Stimulated activated CD4-positive, alpha-beta T cell treated with anti-CD3 and anti-CD28 coated beads, Interleukin-12 subunit alpha, Interleukin-12 subunit beta, amount 100 ng/mL, for 24 hours (primary cell): ENCODE data around the gene SRSF3.
A peak's percentile ranks its signal among the peaks of the same experiment; 100 is the strongest.
"Not testable (repeated sequence)": the region's sequence is repeated elsewhere in the genome, so short reads cannot be mapped to it uniquely, and the experiment has no call there.

ENCODE experiments used
- DNase-seq, 2 experiments: peaks; one replicate each; pipeline ENCODE4 v3.0.0-alpha.2; 2020; ENCODE audit warnings: low read depth in 2 of 2

SRSF3 gene

GRCh38 chr6:36594029-36594815 lies at the start of gene SRSF3:
TSS of gene SRSF3 (plus strand) at chr6:36594362. CDS start at chr6:36596763, 2,401 bp downstream.
- peak; percentile 86 to 89 for DNase-seq

DNA sequence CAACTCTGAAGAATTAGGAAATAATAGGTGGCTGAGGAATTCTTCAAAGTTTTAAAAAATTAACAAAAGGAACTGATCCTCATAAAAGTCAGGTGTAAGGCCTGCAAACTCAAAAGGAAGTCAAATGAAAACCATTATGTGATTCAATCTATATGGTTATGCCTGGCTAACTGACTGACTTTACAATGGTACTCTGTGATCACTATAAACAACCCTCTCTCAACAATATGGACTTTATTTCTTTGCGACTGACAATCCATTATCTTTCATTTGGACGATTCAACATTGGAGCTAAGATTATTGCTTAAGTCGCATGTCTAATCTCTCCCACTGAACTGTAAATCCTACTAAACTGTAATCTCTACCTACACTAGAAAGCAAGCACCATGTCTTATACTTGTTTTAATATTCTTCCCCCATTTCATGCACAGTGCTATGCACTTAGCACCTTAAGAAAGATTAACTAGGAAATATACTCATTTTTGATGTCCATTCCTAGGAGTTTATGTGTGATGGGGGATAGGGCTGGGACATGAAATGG lies 48.3 kb upstream of the SRSF3 start:
- DNase-seq: no peak

GRCh38 chr6:36546308-36546919 lies 47.7 kb upstream of the SRSF3 start:
- DNase-seq: no peak

DNA sequence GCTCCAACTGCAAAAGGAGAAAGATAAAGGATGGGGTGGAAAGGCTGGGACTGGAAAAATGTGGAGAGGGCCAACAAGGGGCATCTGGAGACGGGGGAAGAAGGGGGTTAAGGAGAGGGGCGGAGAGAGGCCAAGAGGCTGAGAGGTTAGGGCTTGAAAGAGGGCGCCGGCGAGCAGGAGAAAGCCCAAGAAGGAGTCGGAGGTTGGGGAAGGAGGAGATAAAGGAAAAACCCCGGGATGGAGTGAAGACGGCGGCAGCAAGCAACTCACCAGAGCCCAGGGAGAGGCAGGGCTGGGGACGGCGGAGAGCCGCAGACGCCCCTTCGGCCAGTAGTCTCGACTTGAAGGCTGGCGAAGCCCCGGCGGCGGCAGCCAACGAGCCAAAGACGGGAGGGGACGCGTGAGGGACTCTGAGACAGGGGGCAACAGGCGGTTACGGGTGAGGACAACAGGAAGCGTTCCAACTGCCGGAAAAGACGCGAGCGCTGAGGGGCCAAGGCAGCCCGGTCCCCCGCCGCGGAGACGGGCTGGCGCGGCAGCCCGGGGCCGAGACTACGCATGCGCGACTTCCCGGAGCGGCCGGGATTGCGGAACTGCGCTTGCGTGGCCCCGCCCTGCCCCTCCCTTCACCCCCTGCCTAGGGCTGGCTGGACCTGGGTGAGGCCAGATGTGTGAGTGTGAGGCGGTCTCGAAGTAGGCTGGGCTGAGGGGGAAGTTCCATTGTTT lies 47.1 kb upstream of the SRSF3 start, which contains the start of gene STK38:
Gene STK38 (minus strand): TSS at position 560 of the 726 bp plus-strand sequence. CDS start 7,277 bp downstream, outside the sequence.
- peak; percentile 86 to 93 for DNase-seq

DNA sequence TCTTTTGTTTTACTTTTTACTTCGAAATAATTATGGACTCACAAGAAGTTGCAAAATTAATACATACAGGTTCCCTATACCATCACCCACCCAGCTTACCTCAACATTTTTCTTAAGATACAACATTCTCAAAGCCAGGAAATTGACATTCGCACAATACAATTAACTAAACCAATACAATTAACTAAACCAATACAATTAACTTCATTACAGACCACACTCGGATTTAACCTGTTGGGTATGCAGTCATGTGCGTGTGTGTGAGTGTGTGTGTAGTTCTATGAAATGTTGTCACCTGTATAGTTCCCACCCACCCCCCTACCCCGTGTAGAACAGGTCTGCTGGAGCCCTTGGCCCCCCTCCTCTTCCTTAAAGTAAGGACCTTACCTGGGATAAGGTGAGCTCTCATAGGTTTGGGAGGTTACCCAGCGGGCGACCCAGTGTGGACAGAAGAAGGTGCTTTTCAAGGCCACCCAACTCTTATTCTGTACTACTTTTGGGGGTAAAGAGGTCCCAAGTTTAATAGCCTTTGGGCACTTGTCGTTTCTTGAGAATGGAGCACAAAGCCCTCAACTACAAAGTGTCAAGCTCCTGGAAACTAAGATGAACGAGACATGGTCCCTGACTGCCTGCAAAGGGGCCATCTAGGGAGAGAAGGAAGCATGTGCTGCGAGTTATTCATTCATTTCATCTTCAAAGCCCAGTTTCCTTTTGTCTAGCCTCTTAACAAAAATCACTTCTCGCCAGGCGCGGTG lies 46.3 kb upstream of the SRSF3 start:
- no peak for DNase-seq

DNA sequence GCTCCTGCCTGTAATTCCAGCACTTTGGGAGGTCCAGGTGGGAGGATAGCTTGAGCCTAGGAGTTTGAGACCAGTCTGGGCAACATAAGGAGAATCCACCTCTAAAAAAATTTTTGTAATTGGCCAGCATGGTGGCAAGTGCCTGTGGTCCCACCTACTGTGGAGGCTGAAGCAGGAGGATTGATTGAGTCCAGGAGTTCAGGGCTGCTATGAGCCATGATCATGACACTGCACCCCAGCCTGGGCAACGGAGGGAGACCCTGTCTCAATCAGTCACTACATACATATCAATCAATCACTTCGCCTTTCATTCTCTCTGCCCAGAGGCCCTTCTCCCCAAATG lies 45.8 kb upstream of the SRSF3 start:
- DNase-seq: no peak

GRCh38 chr6:36550473-36551000 lies 43.6 kb upstream of the SRSF3 start:
- DNase-seq: no peak

GRCh38 chr6:36555750-36556252 lies 38.4 kb upstream of the SRSF3 start:
- no peak for DNase-seq

GRCh38 chr6:36556281-36556680 lies 37.9 kb upstream of the SRSF3 start:
- DNase-seq: no peak

GRCh38 chr6:36559011-36559793 lies 35.0 kb upstream of the SRSF3 start:
- no peak for DNase-seq

DNA sequence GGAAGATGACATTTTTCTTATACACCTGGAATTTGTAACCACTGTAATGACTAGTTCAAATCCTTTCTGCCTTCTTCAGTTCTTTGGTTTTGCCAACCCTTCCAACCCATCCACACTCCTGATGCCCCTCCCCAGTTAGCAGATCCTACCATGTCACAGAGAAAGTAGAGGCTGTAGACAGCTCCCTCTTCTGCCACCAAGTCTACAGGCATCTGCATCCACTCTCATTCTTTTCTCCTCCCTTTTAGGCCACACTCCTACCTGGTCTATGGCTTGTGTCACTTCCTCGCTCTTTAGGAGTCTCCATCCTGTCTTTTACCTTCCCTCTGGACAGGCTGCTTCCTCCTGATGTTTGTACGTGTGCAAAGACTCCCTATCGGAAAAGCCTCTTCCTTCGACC lies 33.3 kb upstream of the SRSF3 start:
- DNase-seq: no peak

DNA sequence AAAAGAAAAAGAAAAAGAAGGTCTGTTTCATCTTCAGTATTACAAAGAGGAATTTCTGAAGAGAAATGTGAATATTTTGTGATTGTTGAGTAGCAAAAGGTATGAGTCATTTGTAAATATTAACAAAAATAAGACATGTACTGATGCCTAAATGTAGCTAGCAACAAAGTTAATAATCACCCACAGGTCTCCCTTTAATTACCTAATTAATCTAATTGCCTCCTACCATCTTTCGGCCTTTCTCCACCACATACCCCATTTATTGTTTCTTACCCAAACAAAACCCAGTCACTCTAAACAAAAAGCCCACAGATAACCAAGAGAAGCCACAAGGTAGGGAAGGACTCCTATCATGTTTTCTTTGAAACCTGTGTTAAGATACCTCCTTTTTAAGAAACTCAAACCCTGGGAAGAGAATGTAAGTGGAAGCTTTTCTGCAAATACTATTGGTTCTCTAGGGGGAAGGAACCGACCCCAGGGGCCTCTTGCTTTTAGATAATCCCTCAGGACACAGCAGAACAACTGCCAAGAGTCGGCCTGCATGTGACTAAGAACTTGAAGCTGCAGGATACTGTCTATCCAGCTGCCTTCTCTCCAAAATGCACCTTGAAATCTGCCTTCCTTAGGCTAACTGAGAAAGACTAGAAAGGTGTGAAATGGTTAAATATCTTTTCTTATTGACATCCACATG lies 30.8 kb upstream of the SRSF3 start:
- no peak for DNase-seq

- DNase-seq: no peak
Measured at GRCh38 chr6:36563928-36564284, 30.3 kb upstream of the SRSF3 start.

GRCh38 chr6:36566418-36566905 lies 27.7 kb upstream of the SRSF3 start:
- DNase-seq: no peak

DNA sequence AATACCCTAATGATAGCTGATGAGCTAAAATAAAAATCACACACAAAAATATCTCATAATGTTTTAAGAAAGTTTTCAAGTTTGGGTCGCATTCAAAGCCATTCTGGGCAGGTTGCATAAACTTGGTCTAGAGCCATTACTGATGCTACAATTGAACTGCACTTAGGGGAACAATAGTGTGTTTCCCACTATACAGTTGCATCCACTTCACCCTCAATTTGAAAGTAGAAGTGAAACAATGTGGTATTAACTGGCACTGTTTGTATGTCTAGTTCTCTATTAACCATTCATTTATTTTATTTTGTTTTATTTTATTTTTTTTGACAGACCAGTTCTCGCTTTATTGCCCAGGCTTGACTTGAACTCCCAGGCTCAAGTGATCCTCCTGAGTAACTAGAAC lies 23.9 kb upstream of the SRSF3 start:
- no peak for DNase-seq

- DNase-seq: no peak
Measured at GRCh38 chr6:36571122-36572043, 22.8 kb upstream of the SRSF3 start.

- DNase-seq: not testable (repeated sequence)
Measured at GRCh38 chr6:36572353-36573311, 21.5 kb upstream of the SRSF3 start.
